Measurements from ENCODE around the gene CELF5. TPM values are rescaled to one million over a fixed set of nuclear protein-coding genes. Genes with fewer than 3 reads are reported as not detected.

CELF5 gene
- total and polyA plus RNA-seq, 9 of the 15 experiments (the other 6 are each of a cell fraction or from before 2014, with no cell fraction given): 0.01 to 0.56 (median 0.22) TPM

GRCh38 chr19:3287814-3288213 is 63.4 kb downstream of the CELF5 start:
- intact Hi-C loops (cut with micrococcal nuclease): no loop called here
- Histone ChIP-seq H3K36me3 (ENCODE audit: control insufficient read depth, insufficient read depth, low read length) (no peaks in the 10 kb centered on the region), H3K9ac (ENCODE audit: insufficient read depth in 1 of 2, low read depth in 2 of 2, low read length in 2 of 2) (peak overlapping the region in 1 of 2 experiments; percentile 73; a peak in 1 of 4 replicates), H3K27ac (ENCODE audit: extremely low read depth, low read depth, low read length) (no peak overlapping the region), H3K79me2 (ENCODE audit: control insufficient read depth, insufficient read depth, low read length) (no peaks in the 10 kb centered on the region), H3K9me3 (replicated peaks; ENCODE audit: control insufficient read depth, insufficient read depth, low read depth, low read length) (no peaks in the 10 kb centered on the region), H3K4me2 (ENCODE audit: insufficient read depth, low read length) (peak overlapping the region; percentile 10; the same call in 1 of the 2 replicates), H3K9me1 (ENCODE audit: control insufficient read depth, insufficient read depth, low read length) (no peaks in the 10 kb centered on the region), H2AFZ (ENCODE audit: low read depth, low read length) (peak overlapping the region; percentile 25; the same call in 1 of the 2 replicates), H3K4me1 (replicated peaks in 1 of 2; ENCODE audit: control insufficient read depth in 2 of 2, insufficient read depth in 2 of 2, low read length in 2 of 2) (peaks cover 12 to 25% of the 10 kb centered on the region in 2 experiments), H3K4me3 (no peak overlapping the region), H4K20me1 (replicated peaks; ENCODE audit: control insufficient read depth, insufficient read depth, low read length) (no peaks in the 10 kb centered on the region), H3K27me3 (ENCODE audit: control insufficient read depth in 2 of 2, insufficient read depth in 2 of 2, low read length in 2 of 2) (peaks cover 6 to 16% of the 10 kb centered on the region in 2 experiments; a peak in 4 of 5 replicates)
- no TSS peak for BruUV-seq (replicated peaks)
- DNase-seq (ENCODE audit: extremely low read depth in 1 of 4, low spot score in 3 of 4) (peak in 2 of 4 experiments; percentile 22 to 71), ATAC-seq (no peak), FAIRE-seq (no peak)
- CTCF ChIA-PET (ENCODE audit: low intra/inter-chr PET ratio): no interaction called here
- POLR2A ChIA-PET: interaction anchor here (0.5 kb wide), 1 partner anchor 10 kb away, joined by 4 read pairs; no protein-coding TSS in a partner anchor
- in situ Hi-C loops (cut with MboI): no loop called here
- WGBS (ENCODE audit: insufficient coverage, low coverage, missing lambda C conversion rate): under 1% methylated on average over 11 of the region's 11 CpGs
- TF ChIP-seq IRF2 (CRISPR knock-in tag; IDR thresholded peaks at IDR 0.05) (no peak), ESRRA (IDR thresholded peaks at IDR 0.05; ENCODE audit: borderline replicate concordance, low read depth) (0 out of 2 replicates have a peak, but pooled peaks have one; percentile 33), CBX3 (IDR thresholded peaks at IDR 0.05; ENCODE audit: borderline replicate concordance in 1 of 2, low read length in 2 of 2) (peak in 1 of 2 experiments; percentile 36; a peak in 1 of 3 replicates), ZBTB7A (IDR thresholded peaks at IDR 0.05; ENCODE audit: borderline replicate concordance, control insufficient read depth, low read depth, low read length) (no peak), PRMT5 (CRISPR knock-in tag; IDR thresholded peaks at IDR 0.05) (no peak), DNMT1 (IDR thresholded peaks at IDR 0.05) (no peak), MITF (IDR thresholded peaks at IDR 0.05) (0 out of 2 replicates have a peak, but pooled peaks have one; percentile 40), ZNF449 (CRISPR knock-in tag; IDR thresholded peaks at IDR 0.05) (0 out of 2 replicates have a peak, but pooled peaks have one; percentile 13), L3MBTL2 (IDR thresholded peaks at IDR 0.05) (peak; percentile 96), BHLHE40 (IDR thresholded peaks at IDR 0.05; ENCODE audit: low read length) (peak; percentile 82), CBFA2T3 (IDR thresholded peaks at IDR 0.05) (peak; percentile 51), NR2C2 (CRISPR knock-in tag; IDR thresholded peaks at IDR 0.05) (no peak), NR2C2 (tag; IDR thresholded peaks at IDR 0.05) (peak; percentile 41; the same call in 1 of the 2 replicates), VEZF1 (CRISPR knock-in tag; IDR thresholded peaks at IDR 0.05) (peak; percentile 48), E2F6 (IDR thresholded peaks at IDR 0.05; ENCODE audit: borderline replicate concordance in 1 of 2, extremely low read depth in 1 of 2, insufficient read depth in 1 of 2, insufficient read length in 1 of 2, low read depth in 1 of 2, low read length in 1 of 2, poor library complexity in 1 of 2, severe bottlenecking in 1 of 2) (peak; percentile 75 to 89), MAX (CRISPR knock-in tag; IDR thresholded peaks at IDR 0.05) (peak; percentile 19; the same call in 1 of the 2 replicates)

Measured in K562 (cell line).